ENCODE data around the gene LRTM1.

Gene LRTM1

GRCh38 chr3:54928046-54928770 lies at the start of gene LRTM1:
LRTM1 (minus strand) TSS chr3:54928059; CDS start chr3:54927911, 148 bp downstream.
- no peak for DNase-seq

- no peak for DNase-seq
These were observed 49.6 kb upstream of the LRTM1 start for GRCh38 chr3:54977439-54977838.

DNA sequence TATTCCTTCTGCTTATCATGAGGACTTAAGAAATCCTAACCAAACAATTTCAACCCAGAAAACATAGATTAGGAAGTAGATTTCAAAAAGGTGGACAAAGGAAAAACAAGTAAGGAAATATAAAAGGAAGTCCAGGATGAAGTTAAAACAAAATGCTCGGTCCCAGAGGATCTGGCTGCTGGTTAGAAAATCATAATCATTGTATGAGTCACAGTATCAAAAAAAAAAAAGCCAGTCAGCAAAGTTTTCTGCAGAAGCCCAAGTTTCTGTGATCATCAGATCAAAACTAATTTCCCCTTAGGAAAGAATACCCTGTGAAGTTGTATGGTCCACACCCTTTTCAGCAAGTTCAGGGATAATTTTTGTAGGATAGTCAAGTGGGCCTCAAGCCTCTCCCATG lies 43.0 kb upstream of the LRTM1 start:
- no peak for DNase-seq

GRCh38 chr3:54969652-54970051 lies 41.8 kb upstream of the LRTM1 start:
- no peak for DNase-seq

- DNase-seq: no peak
These were observed 40.8 kb upstream of the LRTM1 start for GRCh38 chr3:54968546-54969172.

DNA sequence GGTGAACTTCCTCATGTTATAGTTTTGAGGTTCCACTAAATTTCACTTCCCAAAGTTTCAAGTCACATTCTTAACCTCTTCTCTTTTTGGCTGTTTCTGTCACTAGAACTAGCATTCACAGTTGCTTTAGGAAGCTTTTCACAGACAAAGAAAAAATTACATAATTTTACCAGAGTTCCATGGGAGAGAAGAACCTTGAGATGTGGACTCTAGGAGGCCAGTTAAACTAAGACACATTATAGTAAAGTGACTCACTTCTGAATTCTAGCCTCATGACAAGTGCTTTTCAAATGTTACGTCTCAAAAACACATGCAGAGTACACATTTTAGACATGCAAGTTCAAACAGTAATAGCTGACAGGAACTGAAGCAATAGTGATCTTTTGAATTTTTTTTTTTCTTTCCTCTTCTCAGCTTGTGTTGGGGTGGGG lies 39.9 kb upstream of the LRTM1 start:
- no peak for DNase-seq

DNA sequence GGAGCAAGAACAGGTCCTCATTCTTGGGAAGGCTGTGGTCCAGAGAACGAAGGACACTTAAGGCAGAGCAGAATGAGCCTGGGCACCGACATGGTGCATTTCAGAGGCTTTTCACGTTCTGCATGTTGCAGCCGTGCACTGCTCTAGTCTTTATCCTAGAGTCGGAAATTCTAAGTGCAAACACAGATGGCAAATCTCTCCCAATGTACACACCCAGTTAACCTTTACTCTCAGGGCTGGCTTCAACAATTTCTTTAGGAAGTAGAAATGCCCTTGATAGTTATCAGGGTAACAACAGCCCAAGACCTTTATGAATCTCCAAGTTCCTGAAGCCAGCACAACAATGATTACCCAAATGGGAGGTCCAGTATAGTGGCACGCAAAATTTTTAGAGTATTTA lies 39.1 kb upstream of the LRTM1 start:
- no peak for DNase-seq

DNA sequence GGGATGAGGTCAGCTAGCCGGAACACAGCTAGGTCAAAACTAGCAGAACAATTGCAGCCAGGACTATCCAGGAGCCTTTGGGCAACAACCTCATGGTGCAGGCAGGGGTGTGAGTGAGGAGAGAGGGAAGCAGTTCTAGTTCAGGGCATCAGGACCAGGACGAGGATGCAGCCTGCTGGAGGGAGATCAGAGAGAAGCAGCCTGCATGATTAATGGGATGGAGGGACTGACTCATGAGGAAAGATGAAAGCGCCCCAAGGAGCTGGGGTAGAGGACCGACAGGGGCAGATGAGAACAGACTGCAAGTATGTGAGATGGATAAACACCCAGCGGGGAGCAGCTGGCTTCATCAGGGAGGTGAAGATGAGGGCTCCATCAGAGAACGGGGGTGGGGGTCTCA lies 37.9 kb upstream of the LRTM1 start:
- DNase-seq: no peak

- DNase-seq: no peak
These were observed 36.2 kb upstream of the LRTM1 start for GRCh38 chr3:54964081-54964480.

DNA sequence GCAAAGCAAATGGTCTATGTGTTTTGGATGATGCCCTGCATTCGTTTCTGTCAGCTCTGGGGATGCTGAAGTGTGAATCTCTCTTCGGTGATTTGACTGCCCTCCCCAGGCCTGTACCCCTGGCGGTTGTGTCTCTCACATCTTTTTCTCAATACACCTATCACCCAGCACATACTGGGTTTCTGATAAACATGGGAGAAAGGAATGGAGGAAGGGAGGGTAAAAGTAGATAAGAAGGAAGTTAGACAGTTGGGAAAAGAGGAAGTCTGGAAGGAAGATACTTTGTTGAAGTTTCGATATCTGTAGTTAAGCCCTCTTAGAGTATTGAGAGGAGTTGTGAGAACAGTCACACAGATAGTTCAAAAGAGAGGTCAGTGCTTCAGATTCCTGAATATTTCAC lies 35.8 kb upstream of the LRTM1 start:
- no peak for DNase-seq

GRCh38 chr3:54962200-54962599 lies 34.3 kb upstream of the LRTM1 start:
- no peak for DNase-seq

- no peak for DNase-seq
These were observed 32.8 kb upstream of the LRTM1 start for GRCh38 chr3:54960701-54961100.

DNA sequence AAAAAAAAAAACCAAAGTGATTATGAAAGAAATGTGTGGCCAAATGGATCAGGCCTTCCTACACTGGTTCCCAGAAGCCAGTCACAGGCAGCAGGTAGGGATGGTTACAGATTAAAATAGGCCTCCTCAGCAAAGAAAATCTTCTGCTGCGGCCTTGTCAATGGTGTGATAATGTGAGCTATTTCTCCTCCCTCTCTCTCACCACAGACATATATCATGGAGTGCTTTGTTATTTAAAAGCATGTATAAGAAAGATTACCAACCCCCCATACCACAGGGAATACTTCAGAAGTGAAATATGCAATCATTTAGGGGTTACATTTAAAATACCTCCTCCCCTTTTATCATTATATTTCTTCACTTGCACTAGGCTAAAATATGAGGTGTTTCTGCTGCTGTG lies 32.2 kb upstream of the LRTM1 start:
- DNase-seq: no peak

- DNase-seq: no peak
These were observed 29.9 kb upstream of the LRTM1 start for GRCh38 chr3:54957711-54958110.

DNA sequence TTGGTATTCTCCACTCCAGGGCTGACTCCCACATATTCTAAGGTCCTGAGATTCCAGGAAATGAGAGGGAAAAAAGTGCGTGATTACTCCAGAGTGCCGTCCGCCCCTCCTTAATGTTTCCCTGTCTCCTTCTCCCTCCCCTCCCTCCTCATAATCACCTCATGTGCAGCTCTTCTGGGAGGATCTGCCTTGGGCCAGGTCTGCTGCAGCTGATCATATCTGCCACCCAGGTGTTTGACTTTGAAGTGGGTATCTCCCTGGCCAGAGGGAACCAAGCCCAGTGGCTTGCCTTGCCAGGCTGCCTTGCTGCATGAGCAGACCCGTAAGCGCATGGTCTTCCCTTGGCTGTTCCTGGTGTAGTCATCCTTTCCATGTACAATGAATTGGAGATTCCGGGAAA lies 28.1 kb upstream of the LRTM1 start:
- DNase-seq: no peak

GRCh38 chr3:54955496-54955895 lies 27.6 kb upstream of the LRTM1 start:
- no peak for DNase-seq

DNA sequence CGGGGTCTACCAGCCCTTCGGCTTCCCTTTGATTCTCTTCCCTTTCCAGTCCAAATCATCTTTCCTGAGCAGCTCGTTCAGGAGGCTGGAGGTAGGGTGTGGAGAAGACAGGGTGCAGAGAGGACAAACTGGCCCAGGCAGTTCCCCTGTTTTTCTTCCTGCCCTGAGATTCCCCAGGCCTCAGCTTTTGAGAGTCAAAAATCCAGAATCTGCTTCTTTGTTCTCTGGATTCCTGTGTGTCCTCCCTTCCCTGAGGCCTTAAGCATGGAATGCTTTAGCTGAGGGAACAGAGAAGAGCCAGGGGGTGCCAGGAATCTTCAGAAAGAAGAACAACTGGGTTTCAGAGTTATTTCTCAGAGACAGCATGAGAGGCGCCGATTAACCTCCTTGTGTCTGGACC lies 26.7 kb upstream of the LRTM1 start:
- DNase-seq: no peak

- DNase-seq: no peak
These were observed 26.2 kb upstream of the LRTM1 start for GRCh38 chr3:54954022-54954421.

GRCh38 chr3:54951405-54951804 lies 23.5 kb upstream of the LRTM1 start:
- DNase-seq: no peak

- no peak for DNase-seq
These were observed 22.6 kb upstream of the LRTM1 start for GRCh38 chr3:54950391-54951003.

- DNase-seq: no peak
These were observed 21.7 kb upstream of the LRTM1 start for GRCh38 chr3:54949491-54950044.

DNA sequence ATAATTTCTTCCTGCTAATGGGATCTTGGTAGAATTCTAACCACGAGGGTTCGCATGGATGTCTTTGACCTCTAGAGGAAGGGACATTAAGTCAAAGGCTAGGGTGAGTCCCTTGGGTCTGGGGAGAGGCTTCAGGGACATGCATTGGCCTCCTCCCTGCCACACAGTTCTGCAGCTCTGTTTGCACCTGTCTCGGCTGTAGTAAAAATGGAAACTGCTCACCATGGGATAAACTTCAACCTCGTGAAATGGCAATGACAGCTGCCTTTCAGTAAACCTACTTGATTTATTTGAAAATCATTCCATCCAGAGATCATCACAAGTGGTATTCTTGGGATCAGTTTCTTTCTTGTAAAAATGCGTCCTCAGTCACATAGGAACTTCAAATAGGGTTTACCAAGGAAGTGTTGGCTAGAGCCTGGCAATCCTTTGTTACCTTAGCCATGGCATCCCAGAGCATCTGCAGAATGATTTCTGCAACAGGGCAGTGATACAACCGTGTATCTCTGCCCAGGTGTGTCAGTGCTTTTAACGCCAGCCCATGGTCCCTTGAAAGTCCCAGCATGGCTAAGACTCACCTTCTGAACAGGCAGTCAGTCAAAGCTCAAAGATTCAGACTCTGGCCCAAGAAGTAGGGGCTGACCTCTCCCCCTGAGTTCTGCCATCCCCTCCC lies 14.0 kb upstream of the LRTM1 start:
- DNase-seq: no peak

GRCh38 chr3:54940971-54941370 lies 13.1 kb upstream of the LRTM1 start:
- no peak for DNase-seq
